HUDEP-2 (cell line): ENCODE data around the gene POU2F3.

ENCODE experiments used
- DNase-seq, 76 experiments: peaks; one replicate each; lab custom pipeline; 2025; ENCODE audit not compliant: unreplicated experiment in 76 of 76; lab: John Stamatoyannopoulos, UW

Gene POU2F3

DNA sequence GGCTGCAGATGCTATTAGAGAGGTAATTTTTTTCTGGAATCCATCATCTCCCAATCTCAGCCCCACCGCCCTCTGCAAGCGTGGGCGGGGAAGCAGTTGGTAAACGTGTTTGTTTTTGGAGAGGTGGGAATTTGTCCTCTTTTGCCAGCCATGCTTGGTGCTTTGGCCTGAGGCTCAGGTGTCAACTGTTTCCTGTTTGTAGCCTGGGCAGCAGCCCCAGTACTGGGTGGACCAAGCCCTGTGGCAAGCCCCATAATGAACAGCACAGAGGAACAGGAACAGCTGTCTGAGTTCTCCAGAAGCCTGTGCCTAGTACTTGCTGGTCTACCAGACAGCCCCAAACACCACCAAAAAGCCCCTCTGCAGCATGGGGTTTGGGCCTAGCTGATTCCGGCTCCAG lies 39.6 kb downstream of the POU2F3 start:
- DNase-seq, result no peak

DNA sequence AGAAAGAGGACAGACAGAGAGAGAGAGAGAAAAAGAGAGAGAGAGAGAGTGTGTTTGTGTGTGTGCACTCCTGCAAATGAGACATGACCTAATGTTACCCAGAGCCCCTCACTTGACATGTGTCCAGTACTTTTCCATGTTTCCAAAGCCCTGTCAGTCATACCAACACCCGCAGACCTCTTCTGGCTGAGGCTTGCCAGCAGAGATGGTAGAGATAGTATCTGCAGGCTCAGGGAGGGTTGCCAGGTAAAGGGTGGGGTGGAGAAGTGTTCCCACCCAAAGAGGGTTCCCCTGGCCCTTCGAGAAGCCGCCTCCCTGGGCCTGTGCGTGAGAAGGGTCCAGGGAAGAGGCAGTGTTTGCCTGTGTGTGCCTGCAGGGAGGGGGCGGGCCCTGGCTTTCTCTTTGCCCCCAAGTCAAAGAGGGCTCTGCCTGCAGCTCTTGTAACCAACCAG lies 40.7 kb downstream of the POU2F3 start:
- DNase-seq, result peak in 4 of 76 experiments; percentile 4 to 17 (median 6)

DNA sequence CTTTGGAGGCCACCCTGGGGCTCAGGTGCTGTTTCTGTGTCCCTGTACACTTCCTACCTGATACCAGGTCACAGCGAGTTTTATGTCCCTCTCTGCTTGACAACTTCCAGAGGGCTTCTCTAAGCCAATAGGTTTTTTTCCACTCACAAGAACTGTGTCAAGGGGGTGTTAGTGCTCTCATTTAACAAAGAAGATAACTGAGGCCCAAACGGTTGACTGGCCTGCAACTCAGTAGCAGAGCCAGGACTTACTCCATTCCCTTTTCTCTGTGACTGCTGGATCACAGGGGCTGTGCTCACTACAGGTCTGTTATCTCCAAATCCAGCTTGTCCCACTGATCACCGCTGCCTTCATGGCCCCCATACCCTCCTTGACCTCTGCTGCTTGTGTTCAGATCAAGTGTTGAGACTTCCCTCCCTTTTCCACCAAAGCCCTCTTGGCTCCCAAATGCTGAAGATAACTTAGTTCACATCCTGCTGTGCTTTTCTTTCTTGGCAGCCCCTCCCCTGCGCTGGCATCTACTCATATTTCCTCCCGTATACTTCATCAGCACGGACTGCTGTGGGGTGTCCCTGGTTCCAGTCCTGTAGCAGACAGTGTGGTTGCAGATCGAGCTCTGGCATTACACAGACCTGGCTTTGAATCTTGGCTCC lies 41.3 kb downstream of the POU2F3 start:
- DNase-seq, result peak in 1 of 76 experiments; percentile 7

DNA sequence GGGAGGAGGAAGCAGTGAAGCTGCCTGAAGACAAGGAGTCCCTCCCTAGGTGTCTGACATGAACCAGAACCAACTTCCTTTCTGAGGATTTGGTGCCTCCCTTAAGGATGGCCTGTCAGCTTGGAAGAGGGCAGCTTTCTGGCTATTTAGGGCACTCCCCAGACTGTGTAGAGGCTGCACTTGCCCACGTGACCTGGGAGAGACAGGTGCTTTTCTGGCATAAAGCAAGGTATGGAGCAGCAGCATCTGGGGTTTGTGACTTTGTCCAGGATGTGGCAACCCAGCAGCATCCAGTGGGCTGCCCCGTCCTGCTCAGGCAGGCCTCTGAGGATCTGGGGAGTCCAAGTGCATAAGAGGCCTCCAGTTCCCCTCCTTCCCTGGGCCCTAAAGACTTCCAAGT lies 43.2 kb downstream of the POU2F3 start:
- no peak for DNase-seq

DNA sequence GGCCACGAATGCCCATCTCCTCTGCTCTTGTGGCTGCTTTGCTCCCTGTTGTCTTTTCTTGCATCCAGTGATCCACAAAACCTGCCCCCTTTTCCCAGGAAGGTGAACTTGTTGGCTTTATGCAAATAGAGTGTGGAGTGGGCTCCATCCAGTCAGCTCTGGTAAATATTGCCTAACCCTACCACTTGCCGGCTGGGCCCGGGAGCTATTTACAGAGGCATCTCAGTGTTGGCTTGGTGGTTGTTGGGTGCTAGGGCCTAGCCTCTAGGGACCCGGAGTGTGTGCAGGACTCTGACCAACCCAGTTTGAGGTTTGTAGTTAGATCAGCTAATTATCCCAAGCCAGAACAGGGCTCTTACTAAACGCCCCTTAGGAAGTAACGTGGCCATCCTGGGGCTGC lies 44.3 kb downstream of the POU2F3 start:
- no peak for DNase-seq

DNA sequence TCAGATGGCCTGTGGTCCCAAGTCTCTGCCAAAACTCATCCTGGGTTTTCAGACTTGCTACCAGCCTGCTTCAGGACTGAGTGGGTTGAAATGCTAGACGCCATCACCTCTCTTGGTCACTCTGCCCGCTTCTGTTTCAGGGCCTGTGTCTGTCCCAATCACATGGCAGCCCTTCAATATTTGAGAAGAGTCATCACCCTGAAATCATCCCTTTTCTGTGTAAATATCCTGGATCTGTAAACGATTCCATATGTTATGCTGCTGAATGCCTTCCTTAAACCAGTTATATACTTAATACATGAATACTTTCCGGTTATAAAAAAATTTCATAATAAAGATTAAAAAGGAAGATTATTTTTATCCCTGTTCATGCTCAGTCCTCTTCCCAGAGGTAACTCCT lies 45.3 kb downstream of the POU2F3 start:
- DNase-seq, result no peak

DNA sequence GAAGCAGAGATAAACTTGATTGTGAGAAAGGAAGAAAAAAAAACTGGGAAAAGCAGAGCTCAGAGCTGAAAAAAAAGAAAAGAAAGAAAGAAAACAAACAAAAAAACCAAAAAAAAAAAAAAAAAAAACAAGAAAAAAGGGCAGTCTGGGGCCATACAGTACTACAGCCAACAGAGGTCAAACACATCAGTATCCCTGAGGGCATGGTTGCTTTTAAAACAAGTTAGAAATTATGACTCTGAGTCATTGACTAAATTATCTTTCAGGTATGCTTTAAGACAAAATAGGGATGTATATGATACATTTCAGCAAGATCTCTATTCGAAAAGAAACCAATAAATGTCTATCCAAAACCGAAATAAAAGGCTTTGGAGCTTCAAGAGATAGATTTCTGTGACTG lies 48.1 kb downstream of the POU2F3 start:
- no peak for DNase-seq

DNA sequence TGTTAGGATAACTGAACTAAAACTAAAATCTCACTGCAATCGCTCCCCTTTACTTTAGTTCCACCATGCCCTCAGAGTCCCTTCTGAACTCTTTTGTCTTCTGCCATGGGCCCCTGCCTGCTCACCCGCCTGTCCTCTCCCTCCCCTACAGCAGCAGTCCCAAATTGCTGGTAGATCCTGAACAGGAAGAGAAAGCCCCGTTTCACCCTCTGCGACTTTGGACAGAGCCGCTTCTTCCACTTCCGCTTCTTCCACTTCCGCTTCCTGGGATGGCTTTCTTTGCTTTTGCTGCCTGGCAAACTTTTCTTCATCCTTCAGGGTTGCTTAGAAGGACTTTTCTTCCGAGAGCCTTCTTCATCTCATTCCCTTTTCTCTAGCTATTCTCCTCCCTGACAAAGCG lies 49.5 kb downstream of the POU2F3 start:
- no peak for DNase-seq

DNA sequence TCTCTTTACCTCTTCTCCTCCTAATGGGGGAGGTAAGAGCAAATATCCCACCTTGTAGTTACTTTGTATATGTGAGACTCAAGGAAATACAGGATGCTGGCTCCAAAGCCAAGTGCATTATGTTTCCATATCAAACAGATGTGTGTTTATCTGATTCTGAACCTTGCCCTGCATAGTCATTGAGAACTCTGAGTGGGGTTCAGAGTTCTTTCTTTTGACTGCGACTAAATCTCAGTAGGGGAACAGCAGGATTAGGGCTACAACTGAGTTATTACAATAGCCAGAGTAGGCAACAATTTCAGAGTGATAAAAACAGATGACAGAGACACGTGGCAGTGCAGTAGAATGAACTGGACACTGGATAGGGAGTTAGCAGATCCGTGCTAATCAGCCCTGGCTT lies 51.0 kb downstream of the POU2F3 start:
- DNase-seq, result no peak

DNA sequence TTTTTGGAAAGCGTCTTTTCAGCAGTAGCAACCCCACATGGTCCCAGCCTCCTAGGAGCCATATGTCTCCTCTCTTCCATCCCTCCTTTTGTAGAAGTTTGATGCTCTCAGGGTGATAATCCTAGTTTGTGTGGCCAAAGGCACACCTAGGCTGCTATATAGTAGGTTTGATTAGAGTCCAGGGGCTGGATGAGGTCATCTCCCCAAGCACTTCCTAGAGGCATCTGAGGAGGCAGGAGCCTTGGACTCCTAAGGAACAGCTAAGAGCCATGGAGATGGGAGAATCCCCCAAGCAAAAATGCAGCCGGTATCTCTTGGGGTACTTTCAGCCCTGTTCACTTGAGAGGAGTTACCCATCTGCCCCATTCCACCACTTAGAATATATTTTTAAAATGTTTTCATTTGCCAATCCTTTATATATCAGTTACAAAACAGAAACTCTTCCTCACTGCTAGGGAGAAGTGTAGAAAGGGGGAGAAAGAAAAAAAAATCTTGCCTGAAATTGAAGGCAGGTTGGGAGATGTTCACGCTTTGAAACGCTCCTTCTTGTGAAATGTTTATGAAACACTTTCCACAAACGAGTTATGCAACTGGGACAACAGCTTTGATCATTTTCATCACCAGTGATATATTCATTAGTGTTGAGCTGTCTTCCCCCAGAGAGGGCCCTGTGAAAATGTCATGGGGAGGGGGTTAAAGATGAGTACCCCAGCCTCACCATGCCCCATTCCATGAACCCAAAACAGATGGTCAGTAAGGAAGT lies 53.3 kb downstream of the POU2F3 start:
- no peak for DNase-seq

DNA sequence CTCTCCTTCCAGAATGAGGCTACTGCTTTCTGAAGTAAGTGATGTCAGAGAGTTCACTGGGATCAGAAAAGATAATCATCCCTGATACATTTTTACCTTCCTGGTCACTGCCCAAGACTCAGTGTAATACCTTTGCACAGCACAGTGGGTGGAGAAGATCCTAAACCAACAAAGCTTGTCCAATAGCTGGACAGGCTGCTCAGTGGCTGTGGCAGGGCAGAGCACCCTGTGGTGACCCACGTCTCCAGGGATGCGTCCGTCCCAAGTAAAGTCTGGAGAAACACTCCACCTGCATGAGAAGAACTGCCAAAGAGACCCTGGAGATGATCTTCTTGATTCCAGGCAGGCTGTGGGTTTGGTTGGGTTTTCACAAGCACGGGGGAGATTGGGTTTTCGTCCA lies 54.2 kb downstream of the POU2F3 start:
- DNase-seq, result no peak

DNA sequence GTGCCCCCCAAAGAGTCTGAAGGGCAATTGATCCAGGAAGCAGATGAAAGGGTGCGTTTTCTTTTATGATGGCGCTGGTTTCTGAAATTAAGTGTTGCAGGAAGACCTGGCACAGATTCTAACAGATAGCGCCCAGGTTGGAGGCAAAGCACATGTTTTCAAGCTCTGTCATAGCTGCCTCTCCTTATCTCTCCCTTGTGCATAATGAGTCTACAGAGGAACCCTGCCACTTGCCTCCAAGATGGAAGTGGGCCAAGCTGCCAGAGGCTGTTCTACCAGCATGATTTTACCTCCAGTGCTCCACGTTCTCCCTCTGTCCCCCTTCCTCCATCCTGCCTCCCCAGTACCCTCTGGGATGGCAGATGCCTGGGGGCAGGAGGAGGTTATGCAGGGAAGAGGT lies 55.2 kb downstream of the POU2F3 start:
- DNase-seq, result peak in 5 of 76 experiments; percentile 8 to 41 (median 18)

DNA sequence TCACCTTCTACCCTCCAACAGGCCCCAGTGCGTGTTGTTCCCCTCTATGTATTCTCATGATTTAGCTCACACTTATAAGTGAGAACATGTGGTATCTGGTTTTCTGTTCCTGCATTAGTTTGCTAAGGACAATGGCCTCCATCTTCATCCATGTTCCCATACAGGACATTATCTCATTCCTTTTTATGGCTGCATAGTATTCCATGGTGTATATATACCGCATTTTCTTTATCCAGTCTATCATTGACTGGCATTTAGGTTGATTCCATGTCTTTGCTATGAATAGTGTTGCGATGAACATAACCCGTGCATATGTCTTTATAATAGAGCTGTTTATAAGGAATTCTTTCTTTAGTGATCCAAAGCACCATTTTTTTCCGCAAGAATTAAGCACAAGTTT lies 56.6 kb downstream of the POU2F3 start:
- DNase-seq, result no peak

DNA sequence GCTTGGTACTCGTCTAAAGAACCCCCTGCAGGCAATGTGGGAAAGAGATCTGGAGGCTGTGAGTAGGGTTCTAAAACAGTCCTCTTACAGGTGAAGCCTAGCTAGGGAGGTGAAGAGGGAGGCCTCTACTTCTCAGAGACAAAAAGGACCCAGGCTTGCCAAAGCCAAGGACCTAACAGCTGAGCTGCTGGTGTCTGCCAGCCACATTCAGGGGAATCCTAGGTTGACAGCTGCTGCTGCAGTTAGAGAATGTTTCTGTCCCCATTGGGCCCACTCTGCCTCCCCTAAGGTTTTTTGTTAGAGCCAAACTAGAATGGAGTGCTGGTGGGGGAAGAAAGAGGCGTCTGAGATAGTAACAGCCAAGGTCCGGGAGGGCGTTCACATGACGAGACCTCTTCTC lies 58.5 kb downstream of the POU2F3 start:
- DNase-seq, result no peak

DNA sequence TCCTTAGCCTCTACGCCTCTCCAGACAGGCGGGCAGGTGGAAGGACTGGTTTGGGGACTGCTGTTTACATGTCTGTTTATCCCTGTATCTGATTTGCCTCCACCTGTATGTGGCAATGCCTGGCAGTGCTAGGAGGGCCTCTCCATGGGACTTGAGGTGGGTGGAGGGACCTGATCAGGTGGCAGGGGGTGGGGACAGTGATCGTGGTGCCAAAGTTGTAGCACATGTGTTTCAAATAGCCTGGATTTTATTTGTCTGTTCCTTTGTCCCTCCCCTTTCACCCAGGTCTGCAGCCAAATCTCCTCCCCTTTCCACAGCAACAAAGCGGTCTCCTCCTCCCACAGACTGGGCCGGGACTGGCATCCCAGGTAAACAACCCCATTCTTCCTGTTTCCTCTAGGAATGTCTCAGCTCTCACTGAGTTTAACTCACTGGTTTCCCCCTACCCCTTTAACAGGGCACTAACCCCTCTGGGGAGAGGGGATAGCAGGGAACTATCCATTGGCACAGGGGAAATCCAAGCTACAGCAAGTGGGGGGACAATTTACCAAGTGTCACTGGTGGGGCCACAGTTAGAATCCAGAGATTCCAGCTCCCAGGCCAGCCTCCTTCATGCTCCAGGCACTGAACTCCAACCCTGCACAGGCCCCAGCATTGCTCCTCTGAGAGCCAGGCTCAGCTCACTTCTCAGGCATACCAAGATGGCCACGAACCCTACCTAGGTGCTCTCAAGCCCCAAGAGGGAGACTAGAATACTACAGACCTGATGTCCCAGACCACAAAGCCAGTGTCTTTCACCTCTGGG lies 62.3 kb downstream of the POU2F3 start:
- DNase-seq, result no peak

DNA sequence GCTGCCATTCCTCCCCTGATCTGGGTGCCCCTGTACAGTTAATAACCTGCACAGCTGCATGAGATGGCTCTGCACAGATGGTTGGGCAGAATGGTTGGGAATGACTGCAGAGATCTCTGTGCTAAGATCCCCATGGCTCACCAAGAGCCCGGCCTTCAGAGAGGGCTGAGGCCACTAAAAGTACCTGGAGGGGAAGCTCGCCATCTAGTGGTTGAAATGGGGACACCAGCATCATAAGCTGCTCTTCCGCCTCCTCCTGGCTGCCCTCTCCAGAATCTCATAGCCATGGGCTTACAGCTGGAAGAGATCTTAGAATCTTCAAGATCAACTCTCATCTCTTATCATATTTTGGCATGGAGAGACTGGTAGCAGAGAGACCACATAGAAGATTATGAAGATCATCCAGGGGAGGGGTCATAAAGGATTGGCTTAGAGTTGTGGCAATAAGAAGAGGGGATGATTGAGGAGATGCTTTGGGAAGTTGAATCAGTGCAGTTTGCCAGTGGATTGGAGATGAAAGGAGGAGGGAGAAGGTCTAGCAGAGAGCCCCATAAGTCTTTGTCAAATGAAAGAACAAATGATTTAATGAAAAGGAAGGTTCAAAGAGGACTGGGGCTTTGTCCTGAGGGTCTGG lies 63.2 kb downstream of the POU2F3 start:
- DNase-seq, result peak in 54 of 76 experiments; percentile 4 to 75 (median 44)

DNA sequence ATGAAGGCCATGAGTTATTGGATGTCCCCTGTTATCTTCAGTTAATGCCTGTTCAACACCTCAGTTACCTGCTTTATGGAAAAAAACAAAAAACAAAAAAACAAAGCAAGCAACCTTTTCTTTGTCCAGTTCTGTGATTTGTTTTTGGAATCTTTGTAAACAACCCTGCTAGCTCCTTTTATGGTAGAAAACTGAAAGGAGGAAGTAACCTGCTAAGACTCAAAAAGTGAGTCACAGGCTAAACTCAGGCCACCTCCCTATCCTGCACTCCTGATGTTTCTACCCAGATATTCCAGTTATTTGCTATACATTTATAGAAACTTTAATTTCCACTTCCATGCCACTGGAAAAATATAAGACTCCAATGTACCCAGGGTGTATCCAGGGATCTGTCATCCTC lies 64.6 kb downstream of the POU2F3 start:
- no peak for DNase-seq

DNA sequence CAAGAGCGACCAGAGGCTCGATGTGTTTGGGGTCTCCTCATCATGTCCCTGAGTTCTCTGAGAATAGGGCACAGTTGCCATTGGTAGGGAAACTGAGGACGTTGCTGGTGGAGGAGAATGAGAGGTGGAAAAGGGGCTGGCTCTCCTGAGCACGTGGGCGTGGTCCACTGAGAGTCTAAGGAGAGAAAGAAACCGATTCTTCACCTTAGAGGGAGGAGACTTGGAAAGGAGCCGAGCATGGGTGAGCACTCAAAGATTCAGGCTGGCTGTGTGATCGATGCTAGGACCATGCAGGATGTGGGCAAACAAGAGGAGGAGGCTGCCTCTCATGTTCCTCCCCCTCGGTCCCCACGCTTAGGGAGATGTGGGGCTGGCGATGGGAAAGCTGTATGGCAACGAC lies 65.3 kb downstream of the POU2F3 start:
- no peak for DNase-seq

DNA sequence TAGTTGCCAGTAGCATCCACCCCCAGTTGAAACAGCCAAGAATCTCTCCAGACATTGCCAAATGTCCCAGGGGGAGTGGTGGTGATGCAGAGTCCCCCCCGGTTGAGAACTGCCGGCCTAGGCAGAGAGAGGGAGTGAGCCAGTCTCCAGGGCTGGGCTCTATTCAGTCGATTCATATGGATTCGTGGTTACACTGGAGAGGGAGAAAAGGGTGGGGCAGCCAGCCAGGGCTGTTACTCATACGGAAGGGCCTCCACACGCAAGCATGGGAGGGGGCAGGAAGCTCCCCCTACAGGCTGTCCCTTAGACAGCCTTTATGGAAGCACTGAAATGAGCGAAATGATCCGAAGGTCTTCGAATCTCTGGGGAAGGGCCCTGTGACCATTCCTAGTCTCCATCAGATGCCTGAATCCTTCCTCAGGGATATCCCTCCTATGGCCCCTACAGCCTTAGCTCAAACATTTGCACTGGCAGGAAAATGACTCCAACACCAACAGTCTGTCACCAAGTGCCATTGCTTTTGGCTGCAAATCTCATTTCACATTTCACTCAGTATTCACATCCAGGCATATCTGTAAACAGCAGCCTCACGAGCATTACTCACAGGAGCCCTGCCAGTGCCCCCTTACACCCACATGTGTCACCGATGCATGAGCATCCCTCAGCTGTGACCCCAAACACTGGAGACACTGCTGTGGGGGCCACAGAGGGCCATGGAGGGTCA lies 66.7 kb downstream of the POU2F3 start:
- no peak for DNase-seq

DNA sequence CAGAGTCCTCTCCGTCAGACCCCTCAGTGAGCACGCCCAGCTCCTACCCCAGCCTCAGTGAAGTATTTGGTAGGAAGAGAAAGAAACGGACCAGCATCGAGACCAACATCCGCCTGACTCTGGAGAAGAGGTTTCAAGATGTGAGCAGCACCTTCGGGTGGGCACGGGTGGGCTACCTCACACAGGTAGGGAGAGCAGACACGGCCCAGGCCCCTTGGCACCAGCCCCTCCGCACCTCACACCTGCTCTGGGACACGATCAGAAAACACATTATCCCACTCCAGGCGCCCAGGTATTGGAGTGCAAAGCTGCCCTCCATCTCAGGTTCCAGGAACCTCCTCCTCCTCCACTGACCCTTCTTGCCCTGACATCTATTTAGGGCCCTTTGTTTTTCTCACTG lies 67.5 kb downstream of the POU2F3 start:
- DNase-seq, result no peak
